GM10847 (cell line): ENCODE results near the gene FAM13A.

ENCODE experiments used
- POLR2A ChIP-seq: IDR thresholded peaks from 2 replicates; pipeline ENCODE4 v1.6.1; 2011; ENCODE audit not compliant: insufficient read length; ENCODE audit errors: extremely low read depth

FAM13A gene

GRCh38 chr4:88731381-88731780, 325.6 kb downstream of the FAM13A start:
- TF ChIP-seq POLR2A, result no peak

DNA sequence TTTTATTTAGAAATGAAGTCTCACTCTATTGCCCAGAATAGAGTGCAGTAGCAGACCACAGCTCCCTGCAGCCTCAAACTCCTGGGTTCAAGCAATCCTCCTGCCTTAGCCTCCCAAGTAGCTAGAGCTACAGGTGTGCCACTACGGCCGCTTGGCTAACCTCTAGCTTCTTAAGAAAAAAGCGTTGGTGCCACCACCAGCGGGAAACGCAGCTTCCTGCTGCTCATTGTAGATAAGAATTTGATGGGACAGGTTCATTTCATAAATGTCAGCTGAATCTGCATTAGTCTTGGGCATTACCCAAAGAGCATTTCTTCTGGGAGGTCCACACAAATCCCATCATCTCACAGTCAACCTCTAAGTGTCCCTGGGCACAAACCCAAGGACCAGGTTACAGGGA, 326.2 kb downstream of the FAM13A start:
- TF ChIP-seq POLR2A, result no peak

DNA sequence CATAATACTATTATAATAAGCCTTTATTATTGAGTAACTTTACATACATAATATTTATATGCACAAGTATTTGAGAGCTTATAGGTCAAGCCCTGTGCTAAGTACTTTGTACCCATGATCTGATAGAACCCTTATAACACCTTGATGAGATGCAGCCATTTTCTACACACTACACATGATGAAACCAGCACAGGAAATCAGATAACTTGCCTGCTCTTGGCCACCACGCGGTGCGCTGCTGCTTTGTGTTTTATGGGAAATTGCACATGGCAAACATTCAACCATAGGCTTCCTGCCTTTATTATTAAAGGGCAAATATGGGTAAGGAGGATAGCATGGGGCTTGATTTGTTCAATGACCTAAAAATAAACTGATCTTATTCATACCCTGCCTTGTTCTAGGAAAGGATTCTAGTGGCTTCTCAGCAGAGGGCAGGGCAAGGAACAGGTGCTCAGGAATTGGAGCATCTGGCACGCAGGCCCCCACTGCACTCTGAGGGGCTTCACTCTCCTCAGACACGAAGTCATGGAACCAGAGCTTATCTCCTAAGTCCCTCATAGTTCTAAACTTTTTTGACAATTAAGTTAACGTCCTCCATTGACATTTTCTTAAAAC, 327.7 kb downstream of the FAM13A start:
- no peak for TF ChIP-seq POLR2A

- TF ChIP-seq POLR2A, result no peak
Observed at GRCh38 chr4:88728146-88728545, 328.8 kb downstream of the FAM13A start.

DNA sequence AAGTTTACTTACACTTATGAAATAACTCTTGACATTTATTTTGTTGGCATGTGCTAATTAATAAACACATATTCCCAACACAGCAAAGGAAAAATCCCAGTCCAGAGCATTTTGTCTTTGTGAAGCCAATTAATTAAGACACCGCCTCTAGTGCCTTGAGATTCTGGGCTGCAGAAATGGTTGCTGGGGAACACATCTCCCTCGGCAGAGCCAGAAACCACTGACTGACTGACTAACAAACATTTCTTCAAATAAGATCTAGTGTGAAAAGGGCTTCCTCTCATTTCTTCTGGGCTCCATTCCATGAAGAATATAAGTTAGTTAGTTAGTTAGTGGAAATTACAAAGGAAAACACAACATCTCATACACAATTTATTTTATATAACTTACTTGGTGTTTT, 331.0 kb downstream of the FAM13A start:
- no peak for TF ChIP-seq POLR2A

- no peak for TF ChIP-seq POLR2A
Observed at GRCh38 chr4:88725143-88725542, 331.8 kb downstream of the FAM13A start.

DNA sequence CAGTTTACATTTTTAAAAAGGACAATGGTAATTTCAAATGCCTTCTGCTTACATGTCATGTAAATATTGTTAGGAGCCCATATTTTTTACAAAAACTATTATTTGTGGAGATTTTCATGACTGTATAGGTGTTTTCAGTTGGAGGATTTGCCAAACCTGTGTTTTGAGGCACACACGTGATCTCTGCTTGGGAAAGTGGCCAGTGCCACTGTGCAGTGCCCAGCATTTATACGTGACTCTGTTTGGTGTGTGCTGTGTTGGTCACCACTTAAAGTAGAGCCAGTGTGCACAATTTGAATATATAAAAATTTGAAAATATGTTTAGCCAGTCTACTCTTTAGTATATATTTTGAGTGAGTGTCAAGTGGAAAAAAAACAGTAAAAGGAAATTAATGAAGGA, 332.6 kb downstream of the FAM13A start:
- no peak for TF ChIP-seq POLR2A

GRCh38 chr4:88722828-88723227, 334.2 kb downstream of the FAM13A start:
- no peak for TF ChIP-seq POLR2A

GRCh38 chr4:88722276-88722780, 334.7 kb downstream of the FAM13A start:
- no peak for TF ChIP-seq POLR2A

GRCh38 chr4:88720451-88721428, 336.2 kb downstream of the FAM13A start:
- no peak for TF ChIP-seq POLR2A

- no peak for TF ChIP-seq POLR2A
Observed at GRCh38 chr4:88719381-88719780, 337.6 kb downstream of the FAM13A start.

DNA sequence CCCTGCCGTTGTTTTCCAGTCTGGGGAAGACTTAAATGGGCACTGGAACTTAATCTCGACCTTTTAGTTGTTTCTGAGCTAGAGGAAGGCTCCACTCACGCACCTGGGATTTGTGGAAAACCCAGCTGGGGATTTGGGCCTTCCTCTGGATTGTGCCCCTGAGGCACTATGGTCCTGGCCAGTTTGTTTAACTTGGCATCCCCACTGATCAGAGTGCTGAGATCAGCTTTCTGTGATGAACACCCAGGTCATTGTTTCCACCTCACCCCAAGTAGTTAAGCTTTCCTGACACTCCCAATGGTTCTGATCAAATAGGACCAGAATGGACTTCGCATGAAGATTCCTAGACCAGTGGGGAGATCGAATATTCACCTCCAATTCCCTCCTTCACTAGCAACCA, 338.9 kb downstream of the FAM13A start:
- TF ChIP-seq POLR2A, result no peak

- no peak for TF ChIP-seq POLR2A
Observed at GRCh38 chr4:88713782-88714181, 343.2 kb downstream of the FAM13A start.

DNA sequence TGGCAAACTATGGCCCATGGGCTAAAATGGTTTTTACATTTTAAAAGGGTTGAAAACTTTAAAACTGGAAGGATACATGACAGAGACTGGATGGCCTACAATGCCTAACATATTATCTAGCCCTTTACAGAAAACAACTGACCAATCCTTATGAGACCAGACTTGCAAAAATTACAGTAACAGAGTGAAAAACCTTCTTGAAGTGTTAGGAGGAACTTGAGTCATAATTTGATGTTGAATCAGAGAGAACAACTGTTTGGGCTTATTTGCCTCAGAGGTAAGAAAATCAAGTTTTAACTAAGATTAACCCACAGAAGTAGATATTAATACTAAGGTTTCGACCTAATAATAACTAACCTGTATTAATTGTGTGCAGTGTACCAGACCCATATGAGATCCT, 347.0 kb downstream of the FAM13A start:
- TF ChIP-seq POLR2A, result no peak

DNA sequence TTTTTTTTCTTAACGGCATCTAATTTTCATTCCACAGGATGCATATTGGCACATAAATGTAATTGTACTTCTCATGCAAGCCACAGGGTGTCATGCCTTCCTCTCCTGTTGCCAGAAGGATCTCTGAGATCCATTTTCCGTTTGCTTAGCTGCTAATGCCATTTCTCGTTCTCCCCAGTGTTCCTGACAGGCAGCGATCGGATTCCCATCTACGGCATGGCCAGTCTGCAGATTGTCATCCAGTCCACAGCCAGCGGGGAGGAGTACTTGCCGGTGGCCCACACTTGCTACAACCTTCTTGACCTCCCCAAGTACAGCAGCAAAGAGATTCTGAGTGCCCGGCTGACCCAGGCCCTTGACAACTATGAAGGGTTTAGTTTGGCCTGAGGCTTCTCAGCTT, 350.4 kb downstream of the FAM13A start:
- no peak for TF ChIP-seq POLR2A

- no peak for TF ChIP-seq POLR2A
Observed at GRCh38 chr4:88705805-88706492, 351.0 kb downstream of the FAM13A start.
